H1 (cell line): ENCODE data around the gene ELANE. TPM values are rescaled to one million over a fixed set of nuclear protein-coding genes. Genes with fewer than 3 reads are reported as not detected.

Source experiments
- CEBPB ChIP-seq: IDR thresholded peaks from 2 replicates; pipeline ENCODE4 v1.6.1; 2012; ENCODE audit warnings: low read depth, low read length
- E2F6 ChIP-seq: IDR thresholded peaks from 2 replicates; pipeline ENCODE4 v1.6.1; 2012; ENCODE audit warnings: inconsistent platforms
- FOSL1 ChIP-seq: IDR thresholded peaks from 2 replicates; pipeline ENCODE4 v1.6.1; 2011; ENCODE audit warnings: mild to moderate bottlenecking, low read depth, low read length, moderate library complexity; ENCODE audit not compliant: insufficient read depth
- SIX5 ChIP-seq: IDR thresholded peaks from 2 replicates; pipeline ENCODE4 v1.6.1; 2011; ENCODE audit warnings: mild to moderate bottlenecking, low read depth, low read length
- polyA plus RNA-seq, 7 experiments: library from polyadenylated mRNA; depleted of rRNA in 3 of 7; stranded (reverse) in 5 of 7; unstranded in 2 of 7; fragments of >200 nt in 5 of 7; fragments of 200-250 nt in 2 of 7; gene quantifications; 1 replicate in 5 of 7; 2 replicates in 1 of 7; 4 replicates in 1 of 7; pipeline versions ENCODE4 v1.2.1 to v1.2.3, GENCODE V29; 2011 to 2013; ENCODE audit warnings: missing spikeins in 2 of 7, mixed read lengths in 2 of 7
- total RNA-seq: library from RNA; stranded (reverse); fragmentation: NEBNext Ultra II Directional; extraction: Animal tissue kit (Norgen Biotek cat#: 25700); gene quantifications from 2 replicates; pipeline ENCODE4 v1.2.1, GENCODE V29; 2021
- TF ChIP-seq, protein P1 (sequence below): fragments of 300-600 bp; sonication (generic); IDR thresholded peaks from 2 replicates; pipeline ENCODE4 v1.7.1; 2012; ENCODE audit warnings: low read length, moderate library complexity, mild to moderate bottlenecking, inconsistent platforms; ENCODE audit not compliant: insufficient replicate concordance

Gene ELANE
- total and polyA plus RNA-seq, 2 of the 8 experiments (the other 6 are each of a cell fraction or from before 2014, with no cell fraction given), result not detected

GRCh38 chr19:903266-903797, 51.2 kb downstream of the ELANE start (continued):
- TF ChIP-seq CEBPB, result no peak
- no peak for TF ChIP-seq FOSL1
- no peak for TF ChIP-seq E2F6
- TF ChIP-seq, protein P1, sequence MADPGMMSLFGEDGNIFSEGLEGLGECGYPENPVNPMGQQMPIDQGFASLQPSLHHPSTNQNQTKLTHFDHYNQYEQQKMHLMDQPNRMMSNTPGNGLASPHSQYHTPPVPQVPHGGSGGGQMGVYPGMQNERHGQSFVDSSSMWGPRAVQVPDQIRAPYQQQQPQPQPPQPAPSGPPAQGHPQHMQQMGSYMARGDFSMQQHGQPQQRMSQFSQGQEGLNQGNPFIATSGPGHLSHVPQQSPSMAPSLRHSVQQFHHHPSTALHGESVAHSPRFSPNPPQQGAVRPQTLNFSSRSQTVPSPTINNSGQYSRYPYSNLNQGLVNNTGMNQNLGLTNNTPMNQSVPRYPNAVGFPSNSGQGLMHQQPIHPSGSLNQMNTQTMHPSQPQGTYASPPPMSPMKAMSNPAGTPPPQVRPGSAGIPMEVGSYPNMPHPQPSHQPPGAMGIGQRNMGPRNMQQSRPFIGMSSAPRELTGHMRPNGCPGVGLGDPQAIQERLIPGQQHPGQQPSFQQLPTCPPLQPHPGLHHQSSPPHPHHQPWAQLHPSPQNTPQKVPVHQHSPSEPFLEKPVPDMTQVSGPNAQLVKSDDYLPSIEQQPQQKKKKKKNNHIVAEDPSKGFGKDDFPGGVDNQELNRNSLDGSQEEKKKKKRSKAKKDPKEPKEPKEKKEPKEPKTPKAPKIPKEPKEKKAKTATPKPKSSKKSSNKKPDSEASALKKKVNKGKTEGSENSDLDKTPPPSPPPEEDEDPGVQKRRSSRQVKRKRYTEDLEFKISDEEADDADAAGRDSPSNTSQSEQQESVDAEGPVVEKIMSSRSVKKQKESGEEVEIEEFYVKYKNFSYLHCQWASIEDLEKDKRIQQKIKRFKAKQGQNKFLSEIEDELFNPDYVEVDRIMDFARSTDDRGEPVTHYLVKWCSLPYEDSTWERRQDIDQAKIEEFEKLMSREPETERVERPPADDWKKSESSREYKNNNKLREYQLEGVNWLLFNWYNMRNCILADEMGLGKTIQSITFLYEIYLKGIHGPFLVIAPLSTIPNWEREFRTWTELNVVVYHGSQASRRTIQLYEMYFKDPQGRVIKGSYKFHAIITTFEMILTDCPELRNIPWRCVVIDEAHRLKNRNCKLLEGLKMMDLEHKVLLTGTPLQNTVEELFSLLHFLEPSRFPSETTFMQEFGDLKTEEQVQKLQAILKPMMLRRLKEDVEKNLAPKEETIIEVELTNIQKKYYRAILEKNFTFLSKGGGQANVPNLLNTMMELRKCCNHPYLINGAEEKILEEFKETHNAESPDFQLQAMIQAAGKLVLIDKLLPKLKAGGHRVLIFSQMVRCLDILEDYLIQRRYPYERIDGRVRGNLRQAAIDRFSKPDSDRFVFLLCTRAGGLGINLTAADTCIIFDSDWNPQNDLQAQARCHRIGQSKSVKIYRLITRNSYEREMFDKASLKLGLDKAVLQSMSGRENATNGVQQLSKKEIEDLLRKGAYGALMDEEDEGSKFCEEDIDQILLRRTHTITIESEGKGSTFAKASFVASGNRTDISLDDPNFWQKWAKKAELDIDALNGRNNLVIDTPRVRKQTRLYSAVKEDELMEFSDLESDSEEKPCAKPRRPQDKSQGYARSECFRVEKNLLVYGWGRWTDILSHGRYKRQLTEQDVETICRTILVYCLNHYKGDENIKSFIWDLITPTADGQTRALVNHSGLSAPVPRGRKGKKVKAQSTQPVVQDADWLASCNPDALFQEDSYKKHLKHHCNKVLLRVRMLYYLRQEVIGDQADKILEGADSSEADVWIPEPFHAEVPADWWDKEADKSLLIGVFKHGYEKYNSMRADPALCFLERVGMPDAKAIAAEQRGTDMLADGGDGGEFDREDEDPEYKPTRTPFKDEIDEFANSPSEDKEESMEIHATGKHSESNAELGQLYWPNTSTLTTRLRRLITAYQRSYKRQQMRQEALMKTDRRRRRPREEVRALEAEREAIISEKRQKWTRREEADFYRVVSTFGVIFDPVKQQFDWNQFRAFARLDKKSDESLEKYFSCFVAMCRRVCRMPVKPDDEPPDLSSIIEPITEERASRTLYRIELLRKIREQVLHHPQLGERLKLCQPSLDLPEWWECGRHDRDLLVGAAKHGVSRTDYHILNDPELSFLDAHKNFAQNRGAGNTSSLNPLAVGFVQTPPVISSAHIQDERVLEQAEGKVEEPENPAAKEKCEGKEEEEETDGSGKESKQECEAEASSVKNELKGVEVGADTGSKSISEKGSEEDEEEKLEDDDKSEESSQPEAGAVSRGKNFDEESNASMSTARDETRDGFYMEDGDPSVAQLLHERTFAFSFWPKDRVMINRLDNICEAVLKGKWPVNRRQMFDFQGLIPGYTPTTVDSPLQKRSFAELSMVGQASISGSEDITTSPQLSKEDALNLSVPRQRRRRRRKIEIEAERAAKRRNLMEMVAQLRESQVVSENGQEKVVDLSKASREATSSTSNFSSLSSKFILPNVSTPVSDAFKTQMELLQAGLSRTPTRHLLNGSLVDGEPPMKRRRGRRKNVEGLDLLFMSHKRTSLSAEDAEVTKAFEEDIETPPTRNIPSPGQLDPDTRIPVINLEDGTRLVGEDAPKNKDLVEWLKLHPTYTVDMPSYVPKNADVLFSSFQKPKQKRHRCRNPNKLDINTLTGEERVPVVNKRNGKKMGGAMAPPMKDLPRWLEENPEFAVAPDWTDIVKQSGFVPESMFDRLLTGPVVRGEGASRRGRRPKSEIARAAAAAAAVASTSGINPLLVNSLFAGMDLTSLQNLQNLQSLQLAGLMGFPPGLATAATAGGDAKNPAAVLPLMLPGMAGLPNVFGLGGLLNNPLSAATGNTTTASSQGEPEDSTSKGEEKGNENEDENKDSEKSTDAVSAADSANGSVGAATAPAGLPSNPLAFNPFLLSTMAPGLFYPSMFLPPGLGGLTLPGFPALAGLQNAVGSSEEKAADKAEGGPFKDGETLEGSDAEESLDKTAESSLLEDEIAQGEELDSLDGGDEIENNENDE, result no peak
- TF ChIP-seq SIX5, result no peak
